CD14-positive monocyte (primary cell): ENCODE data around the gene ZNF563. TPM values are rescaled to one million over a fixed set of nuclear protein-coding genes. Genes with fewer than 3 reads are reported as not detected.
A peak's percentile ranks its signal among the peaks of the same experiment; 100 is the strongest.

Experiments used
- DNase-seq, 3 donors: peaks; one replicate each; pipeline ENCODE4 v3.0.0-alpha.2; 2011 to 2022
- H2AFZ ChIP-seq: 2 replicates; pipeline ENCODE4 v1.6.0; 2012; ENCODE audit warnings: mild to moderate bottlenecking, low read depth, low read length, inconsistent platforms; ENCODE audit not compliant: insufficient read depth, poor library complexity, severe bottlenecking
- H3K27ac ChIP-seq, 2 donors: 1 replicate in 1 of 2; 2 replicates in 1 of 2; pipeline ENCODE4 v1.5.1; 2012 to 2013; ENCODE audit warnings: low read length in 2 of 2, control low read depth in 1 of 2, inconsistent platforms in 1 of 2, low read depth in 1 of 2, mild to moderate bottlenecking in 1 of 2
- H3K27me3 ChIP-seq, 2 donors: one replicate each; pipeline versions ENCODE4 v1.6.0 to v1.6.1; 2011 to 2013; ENCODE audit warnings: low read length in 2 of 2; ENCODE audit not compliant: control insufficient read depth in 2 of 2, insufficient read depth in 2 of 2
- H3K36me3 ChIP-seq, 2 donors: replicated peaks in 1 of 2; 1 replicate in 1 of 2; 2 replicates in 1 of 2; pipeline versions ENCODE4 v1.5.1 to v1.6.1; 2012 to 2013; ENCODE audit warnings: low read length in 2 of 2, control low read depth in 1 of 2, inconsistent platforms in 1 of 2, mild to moderate bottlenecking in 1 of 2; ENCODE audit not compliant: insufficient read depth in 2 of 2, control insufficient read depth in 1 of 2
- H3K4me1 ChIP-seq, 2 donors: 1 replicate in 1 of 2; 2 replicates in 1 of 2; pipeline versions ENCODE4 v1.5.1 to v1.6.1; 2012 to 2013; ENCODE audit warnings: low read length in 2 of 2, control low read depth in 1 of 2, inconsistent platforms in 1 of 2, mild to moderate bottlenecking in 1 of 2, moderate library complexity in 1 of 2; ENCODE audit not compliant: insufficient read depth in 2 of 2, control insufficient read depth in 1 of 2
- H3K4me2 ChIP-seq: replicated peaks from 2 replicates; pipeline ENCODE3; 2012; ENCODE audit warnings: low read length, moderate library complexity, mild to moderate bottlenecking; ENCODE audit not compliant: poor library complexity, severe bottlenecking; ENCODE audit errors: extremely low read depth
- H3K4me3 ChIP-seq, 3 experiments: fragments of 200-600 bp in 1 of 3; sonication (generic) in 1 of 3; replicated peaks in 1 of 3; 1 replicate in 2 of 3; 2 replicates in 1 of 3; pipeline ENCODE4 v1.5.1; 2011 to 2013; ENCODE audit warnings: low read length in 3 of 3, mild to moderate bottlenecking in 3 of 3, control low read depth in 2 of 3, low read depth in 2 of 3, inconsistent platforms in 1 of 3, moderate library complexity in 1 of 3
- H3K79me2 ChIP-seq: 2 replicates; pipeline ENCODE4 v1.6.0; 2012; ENCODE audit warnings: mild to moderate bottlenecking, control low read depth, inconsistent platforms, low read length, moderate library complexity; ENCODE audit not compliant: insufficient read depth
- H3K9ac ChIP-seq: 2 replicates; pipeline ENCODE4 v1.6.0; 2017; ENCODE audit warnings: low read length, mild to moderate bottlenecking; ENCODE audit not compliant: insufficient read depth, poor library complexity, severe bottlenecking
- H3K9me3 ChIP-seq, 2 donors: replicated peaks in 1 of 2; 1 replicate in 1 of 2; 2 replicates in 1 of 2; pipeline versions ENCODE4 v1.5.1 to v1.6.1; 2012 to 2013; ENCODE audit warnings: low read length in 2 of 2, control low read depth in 1 of 2; ENCODE audit not compliant: control insufficient read depth in 1 of 2, insufficient read depth in 1 of 2
- H4K20me1 ChIP-seq: 2 replicates; pipeline ENCODE4 v1.6.0; 2012; ENCODE audit warnings: mild to moderate bottlenecking, low read length, control low read depth, moderate library complexity; ENCODE audit not compliant: insufficient read depth
- H3K27ac Mint-ChIP-seq, 7 donors: one replicate each; pipeline ENCODE4 v1.8.0; 2020; ENCODE audit warnings: mild to moderate bottlenecking in 7 of 7, mixed read lengths in 7 of 7, moderate library complexity in 6 of 7, inconsistent platforms in 2 of 7
- H3K27me3 Mint-ChIP-seq, 3 donors: one replicate each; pipeline ENCODE4 v1.8.0; 2021 to 2022; ENCODE audit warnings: low read depth in 3 of 3, mild to moderate bottlenecking in 3 of 3, mixed read lengths in 3 of 3, moderate library complexity in 3 of 3, inconsistent platforms in 1 of 3
- H3K36me3 Mint-ChIP-seq, 2 donors: one replicate each; pipeline ENCODE4 v1.8.0; 2020; ENCODE audit warnings: mixed read lengths in 2 of 2, inconsistent platforms in 1 of 2, mild to moderate bottlenecking in 1 of 2
- H3K4me1 Mint-ChIP-seq: one replicate; pipeline ENCODE4 v1.8.0; 2020; ENCODE audit warnings: mild to moderate bottlenecking, mixed read lengths
- H3K4me3 Mint-ChIP-seq, 2 donors: one replicate each; pipeline ENCODE4 v1.8.0; 2020; ENCODE audit warnings: mild to moderate bottlenecking in 2 of 2, mixed read lengths in 2 of 2, moderate library complexity in 1 of 2
- H3K9me3 Mint-ChIP-seq, 7 donors: one replicate each; pipeline ENCODE4 v1.8.0; 2020 to 2022; ENCODE audit warnings: mixed read lengths in 7 of 7, mild to moderate bottlenecking in 6 of 7, moderate library complexity in 6 of 7, inconsistent platforms in 2 of 7
- WGBS: methylation state at CpG from one replicate; pipeline ENCODE4 v1.1.5; 2013; ENCODE audit warnings: missing lambda C conversion rate; ENCODE audit not compliant: insufficient coverage; 5-methylcytosine and 5-hydroxymethylcytosine counted together
- intact Hi-C, 2 donors: fragments of 100-400 bp; cut with micrococcal nuclease; formaldehyde crosslinking; loops; one replicate each; pipeline versions ENCODE4 v1.15.0 to v1.15.1; 2023
- polyA plus RNA-seq, 3 donors: library from polyadenylated mRNA; depleted of rRNA in 1 of 3; unstranded in 2 of 3; stranded (reverse) in 1 of 3; fragments of 300-500 nt in 2 of 3; fragments of >200 nt in 1 of 3; fragmentation: Illumina TruSeq in 2 of 3; gene quantifications; 1 replicate in 2 of 3; 2 replicates in 1 of 3; pipeline ENCODE4 v1.2.3, GENCODE V29; 2012 to 2021
- TF ChIP-seq, protein P1 (sequence below): fragments of 200-600 bp; IDR thresholded peaks from one replicate; pipeline ENCODE4 v1.8.0; 2022; ENCODE audit warnings: antibody characterized with exemption, mild to moderate bottlenecking

Gene ZNF563
- polyA plus RNA-seq, 3 donors: 0.09 to 0.99 (median 0.29) TPM

- peak; percentile 49 to 58 (median 55) for DNase-seq
- Mint-ChIP-seq H3K9me3 (peaks cover 3 to 19% (median 16%) of the 10 kb centered on the region in 7 donors), H3K4me1 (peaks cover 40% of the 10 kb centered on the region), H3K27me3 (peaks cover 0 to 8% (median 4%) of the 10 kb centered on the region in 3 donors), H3K36me3 (peaks cover 20 to 34% of the 10 kb centered on the region in 2 donors), H3K4me3 (peak overlapping the region; percentile 100), H3K27ac (peak overlapping the region; percentile 96 to 100 (median 98))
- intact Hi-C loops: loop anchor here (2.0 to 10.0 kb wide), 3 partner anchors 38 to 131 kb away; partner anchors contain the start of genes ZNF136 (in 2 of the 2) and ZNF563 (in 2 of the 2)
- Histone ChIP-seq H3K9ac (peak overlapping the region; percentile 81), H3K4me2 (peak overlapping the region; percentile 83), H3K79me2 (peaks cover 57% of the 10 kb centered on the region), H3K27ac (peak overlapping the region; percentile 69 to 82), H3K4me3 (peak overlapping the region; percentile 76 to 91 (median 80)), H2AFZ (peak overlapping the region; percentile 69), H3K9me3 (peaks cover 0 to 2% of the 10 kb centered on the region in 2 donors), H3K4me1 (peaks cover 8 to 11% of the 10 kb centered on the region in 2 donors), H3K36me3 (peaks cover 0 to 12% of the 10 kb centered on the region in 2 donors), H3K27me3 (no peaks in the 10 kb centered on the region), H4K20me1 (no peaks in the 10 kb centered on the region)
- TF ChIP-seq, protein P1, sequence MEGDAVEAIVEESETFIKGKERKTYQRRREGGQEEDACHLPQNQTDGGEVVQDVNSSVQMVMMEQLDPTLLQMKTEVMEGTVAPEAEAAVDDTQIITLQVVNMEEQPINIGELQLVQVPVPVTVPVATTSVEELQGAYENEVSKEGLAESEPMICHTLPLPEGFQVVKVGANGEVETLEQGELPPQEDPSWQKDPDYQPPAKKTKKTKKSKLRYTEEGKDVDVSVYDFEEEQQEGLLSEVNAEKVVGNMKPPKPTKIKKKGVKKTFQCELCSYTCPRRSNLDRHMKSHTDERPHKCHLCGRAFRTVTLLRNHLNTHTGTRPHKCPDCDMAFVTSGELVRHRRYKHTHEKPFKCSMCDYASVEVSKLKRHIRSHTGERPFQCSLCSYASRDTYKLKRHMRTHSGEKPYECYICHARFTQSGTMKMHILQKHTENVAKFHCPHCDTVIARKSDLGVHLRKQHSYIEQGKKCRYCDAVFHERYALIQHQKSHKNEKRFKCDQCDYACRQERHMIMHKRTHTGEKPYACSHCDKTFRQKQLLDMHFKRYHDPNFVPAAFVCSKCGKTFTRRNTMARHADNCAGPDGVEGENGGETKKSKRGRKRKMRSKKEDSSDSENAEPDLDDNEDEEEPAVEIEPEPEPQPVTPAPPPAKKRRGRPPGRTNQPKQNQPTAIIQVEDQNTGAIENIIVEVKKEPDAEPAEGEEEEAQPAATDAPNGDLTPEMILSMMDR: no peak
- WGBS: 0% methylated on average over 18 of the region's 18 CpGs
Observed at GRCh38 chr19:12293777-12294248, 39.6 kb downstream of the ZNF563 start.

GRCh38 chr19:12289790-12290065, 43.7 kb downstream of the ZNF563 start:
- peaks cover 15 to 35% (median 30%) of the 10 kb centered on the region in 7 donors for H3K9me3 Mint-ChIP-seq
- H3K27ac Mint-ChIP-seq: peak overlapping the region in 2 of 7 donors; percentile 21 to 33
- 100% methylated on average over 2 of the region's 7 CpGs for WGBS

More at GRCh38 chr19:12289790-12290065, 43.7 kb downstream of the ZNF563 start:
- no peaks in the 10 kb centered on the region for H4K20me1 ChIP-seq
- H3K4me2 ChIP-seq: no peak overlapping the region
- TF ChIP-seq, protein P1: no peak
- H3K36me3 ChIP-seq: peaks cover 6 to 44% of the 10 kb centered on the region in 2 donors
- peaks cover 8 to 11% of the 10 kb centered on the region in 2 donors for H3K4me1 ChIP-seq
- intact Hi-C loops: loop anchor here (5.0 to 10.0 kb wide), 2 partner anchors 43 to 125 kb away; partner anchors contain the start of genes ZNF563 (in 2 of the 2) and ZNF136 (in 1 of the 2)
- peaks cover 27% of the 10 kb centered on the region for H3K4me1 Mint-ChIP-seq
- no peak overlapping the region for H3K4me3 ChIP-seq
- peaks cover 39 to 67% of the 10 kb centered on the region in 2 donors for H3K36me3 Mint-ChIP-seq
- H3K27me3 ChIP-seq: no peaks in the 10 kb centered on the region
- H3K79me2 ChIP-seq: peaks cover 94% of the 10 kb centered on the region
- peaks cover 28 to 29% of the 10 kb centered on the region in 2 donors for H3K9me3 ChIP-seq
- H3K9ac ChIP-seq: no peak overlapping the region
- H3K27ac ChIP-seq: no peak overlapping the region
- H3K27me3 Mint-ChIP-seq: no peaks in the 10 kb centered on the region
- no peak overlapping the region for H3K4me3 Mint-ChIP-seq
- H2AFZ ChIP-seq: no peak overlapping the region
- no peak for DNase-seq
